NCI-H1417 treated with DMSO at 0.1 percent for 48 hours (cell line): Measurements from ENCODE around the gene HINFP.
"Not testable (repeated sequence)": the region's sequence is repeated elsewhere in the genome, so short reads cannot be mapped to it uniquely, and the experiment has no call there.

ENCODE experiments used
- DNase-seq: peaks from one replicate; lab custom pipeline; 2025; lab: John Stamatoyannopoulos, UW

HINFP gene

DNA sequence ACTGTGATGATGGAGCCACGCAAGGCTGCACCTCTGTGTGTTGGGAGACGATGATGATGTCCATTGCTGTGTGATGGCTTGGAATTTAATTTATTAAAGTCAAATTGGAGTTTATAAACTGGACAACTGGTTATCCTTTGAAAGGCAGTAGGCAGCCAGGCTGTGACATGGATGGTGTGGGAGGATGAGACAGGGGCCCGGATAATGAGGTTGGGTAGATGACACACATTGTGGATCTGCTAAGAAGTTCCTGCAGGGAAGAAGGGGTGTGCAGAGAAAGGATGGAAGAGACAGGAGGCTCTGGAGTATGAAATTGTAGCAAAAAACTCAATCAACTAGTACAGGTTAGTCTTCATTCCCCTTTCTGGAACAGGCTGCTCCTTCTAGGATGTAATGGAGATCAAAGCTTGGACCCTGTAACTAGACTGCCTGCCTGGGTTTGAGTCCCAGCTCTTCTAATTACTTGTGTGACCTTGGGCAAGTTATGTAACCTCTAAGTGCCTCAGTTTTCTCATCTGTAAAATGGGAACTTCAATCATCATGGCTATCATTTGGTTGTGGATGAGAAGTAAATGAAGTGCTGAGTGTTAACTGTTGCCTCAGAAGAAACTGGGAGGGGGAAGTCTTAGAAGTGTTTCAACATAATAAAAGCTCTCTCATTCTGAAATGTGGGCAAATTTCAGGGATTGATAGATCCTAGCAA is 4.2 kb upstream of the HINFP start:
- no peak for DNase-seq

DNA sequence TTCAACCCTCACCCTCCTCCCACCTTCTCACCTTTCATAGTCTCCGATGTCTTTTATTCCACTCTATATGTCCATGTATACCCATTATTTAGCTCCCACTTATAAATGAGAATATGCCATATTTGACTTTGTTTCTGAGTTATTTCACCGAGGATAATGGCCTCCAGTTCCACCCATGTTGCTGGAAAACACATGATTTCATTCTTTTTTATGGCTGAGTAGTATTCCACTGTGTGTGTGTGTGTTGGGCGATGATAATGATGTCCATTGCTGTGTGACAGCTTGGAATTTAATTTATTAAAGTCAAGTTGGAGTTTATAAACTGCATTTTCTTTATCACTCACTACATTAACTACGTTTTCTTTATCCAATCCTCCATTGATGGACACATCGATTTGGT is 3.2 kb upstream of the HINFP start:
- DNase-seq, result no peak

DNA sequence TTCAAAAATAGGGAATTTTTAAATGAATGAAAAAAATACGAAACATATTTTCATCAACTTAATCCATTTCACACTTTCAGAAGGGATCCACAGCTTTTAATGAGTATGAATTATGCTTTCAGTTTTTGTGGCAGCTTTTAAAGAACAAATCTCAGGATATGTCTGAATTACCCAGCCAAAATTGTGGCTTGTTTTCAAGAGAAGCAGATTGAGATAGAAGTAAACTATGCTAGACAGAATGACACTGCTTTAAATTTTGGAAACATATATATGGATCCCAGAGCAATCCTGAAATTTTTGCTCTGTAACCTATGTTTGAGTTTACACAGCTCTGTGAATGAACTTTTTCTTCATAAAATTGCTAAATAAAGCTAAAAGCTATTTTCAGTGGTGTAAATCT is 2.4 kb upstream of the HINFP start:
- no peak for DNase-seq

DNA sequence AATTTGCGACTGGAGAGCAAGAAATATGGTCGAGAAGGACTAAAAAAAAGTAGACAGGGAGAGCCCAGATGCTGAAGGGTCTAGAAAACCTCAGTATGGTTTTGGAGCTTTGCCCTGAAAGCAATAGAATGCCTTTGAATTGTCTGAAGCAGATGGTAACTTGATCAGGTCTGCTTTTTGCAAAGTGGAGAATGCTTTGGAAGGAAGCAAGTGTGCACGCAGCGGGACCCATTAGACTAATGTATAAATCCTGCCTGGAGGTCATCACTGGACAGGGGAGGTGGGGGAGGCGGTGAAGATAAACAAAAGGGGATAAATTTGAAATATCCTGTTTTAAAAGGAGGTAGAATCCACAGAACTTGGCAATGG is 757 bp upstream of the HINFP start:
- no peak for DNase-seq

DNA sequence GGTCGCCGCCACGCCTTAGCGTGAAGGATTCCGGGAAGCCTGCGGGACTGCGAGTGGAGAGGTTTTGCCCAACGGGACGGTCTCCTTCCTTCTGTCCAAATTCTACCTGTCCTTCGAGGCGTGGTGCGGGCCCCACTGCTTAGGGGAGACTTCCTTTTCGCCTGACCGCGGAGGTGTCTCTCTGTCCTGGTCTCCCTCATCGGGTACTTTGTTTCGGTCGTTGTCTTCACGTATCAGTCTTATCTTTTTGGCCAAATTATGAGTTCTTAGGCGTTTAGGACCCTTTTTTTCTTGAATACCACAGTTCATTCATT is 388 bp downstream of the HINFP start:
- no peak for DNase-seq

DNA sequence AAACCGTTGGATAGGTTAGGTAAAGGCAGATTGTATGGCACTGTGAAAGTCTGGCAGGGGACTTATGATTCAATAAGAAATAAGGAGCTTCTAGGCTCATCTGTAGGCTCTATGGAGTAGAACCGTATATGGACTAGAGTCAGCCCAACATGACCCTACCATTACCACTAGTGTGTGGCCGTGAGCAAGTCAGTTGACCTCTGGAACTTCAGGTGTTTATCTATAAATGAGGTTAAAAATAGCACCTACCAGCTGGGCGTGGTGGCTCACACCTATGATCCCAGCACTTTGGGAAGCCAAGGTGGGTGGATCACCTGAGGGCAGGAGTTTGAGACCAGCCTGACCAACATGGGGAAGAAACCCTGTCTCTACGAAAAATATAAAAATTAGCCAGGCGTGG is 4.4 kb downstream of the HINFP start:
- no peak for DNase-seq

DNA sequence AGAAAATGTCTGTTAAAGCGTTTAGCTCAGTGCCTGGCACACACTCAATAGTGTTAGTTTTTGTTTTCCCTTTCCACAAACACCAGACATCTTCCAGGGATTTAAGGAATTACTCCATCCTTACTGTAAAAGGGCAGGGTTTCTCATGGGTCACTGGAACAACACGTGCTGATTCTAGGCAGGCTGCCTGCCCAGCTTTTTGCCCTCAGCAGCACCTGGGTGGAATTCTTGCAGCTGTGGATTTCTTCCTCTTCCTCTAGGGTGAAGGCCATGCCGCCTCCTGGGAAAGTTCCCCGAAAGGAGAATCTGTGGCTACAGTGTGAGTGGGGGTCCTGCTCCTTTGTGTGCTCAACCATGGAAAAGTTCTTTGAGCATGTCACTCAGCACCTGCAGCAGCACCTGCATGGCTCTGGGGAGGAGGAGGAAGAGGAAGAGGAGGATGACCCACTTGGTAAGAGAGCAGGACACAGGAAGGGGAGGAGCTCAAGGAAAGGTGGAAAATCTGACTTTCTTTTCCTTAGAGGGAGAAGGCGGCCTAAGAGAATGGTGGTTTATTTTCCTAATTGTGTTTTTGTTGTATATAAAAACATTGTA is 5.4 kb downstream of the HINFP start:
- no peak for DNase-seq

DNA sequence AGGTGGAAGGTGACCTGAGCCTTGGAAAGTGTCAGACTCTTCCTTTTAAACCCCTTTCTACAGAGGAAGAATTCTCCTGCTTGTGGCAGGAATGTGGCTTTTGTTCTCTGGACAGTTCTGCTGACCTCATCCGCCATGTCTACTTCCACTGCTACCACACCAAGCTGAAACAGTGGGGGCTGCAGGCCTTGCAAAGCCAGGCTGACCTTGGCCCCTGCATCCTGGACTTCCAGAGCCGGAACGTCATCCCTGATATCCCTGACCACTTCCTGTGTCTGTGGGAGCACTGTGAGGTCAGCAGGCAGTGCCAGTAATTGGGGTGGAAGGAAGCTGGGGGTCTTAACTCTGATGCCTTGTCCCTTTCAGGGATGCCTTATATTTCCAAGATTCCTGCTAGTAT is 9.3 kb downstream of the HINFP start:
- no peak for DNase-seq

DNA sequence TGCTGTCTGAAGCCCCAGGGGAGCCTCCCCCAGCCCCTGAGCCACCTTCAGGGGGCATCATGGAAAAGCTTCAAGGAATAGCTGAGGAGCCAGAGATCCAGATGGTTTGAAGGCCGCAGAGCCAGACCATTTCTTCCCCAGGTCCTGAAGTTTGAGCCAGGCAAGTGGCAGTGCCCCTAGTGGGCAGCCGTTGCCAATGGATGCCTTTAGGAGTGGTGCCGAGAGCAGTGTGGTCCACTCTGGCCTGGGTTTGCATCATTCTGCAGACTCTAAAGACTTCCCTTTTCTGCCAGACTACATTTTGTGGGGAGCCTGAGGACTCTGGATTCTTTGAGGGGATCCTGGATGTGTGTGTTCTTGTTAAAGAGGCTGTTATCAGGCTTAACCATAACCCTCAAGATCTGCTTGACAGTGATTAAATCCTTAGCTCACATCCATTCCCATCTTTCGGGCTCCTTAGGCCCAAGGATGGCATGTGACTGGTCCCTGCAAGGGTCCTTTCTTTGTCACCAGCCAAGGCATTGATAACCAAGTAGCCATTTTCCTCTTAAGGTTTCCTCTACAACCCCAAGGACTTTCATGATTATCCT is 13.1 kb downstream of the HINFP start:
- no peak for DNase-seq

DNA sequence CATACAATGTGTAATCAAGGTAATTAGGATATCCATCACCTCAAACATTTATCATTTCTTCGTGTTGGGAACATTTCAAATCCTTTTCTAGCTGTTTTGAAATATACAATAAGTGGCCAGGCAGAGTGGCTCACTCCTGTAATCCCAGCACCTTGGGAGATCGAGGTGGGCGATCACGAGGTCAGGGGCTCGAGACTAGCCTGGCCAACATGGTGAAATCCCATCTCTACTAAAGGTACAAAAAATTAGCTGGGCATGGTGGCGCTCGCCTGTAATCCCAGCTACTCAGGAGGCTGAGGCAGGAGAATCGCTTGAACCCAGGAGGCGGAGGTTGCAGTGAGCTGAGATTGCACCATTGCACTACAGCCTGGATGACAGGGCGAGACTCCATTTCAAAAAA is 17.9 kb downstream of the HINFP start:
- DNase-seq, result not testable (repeated sequence)

DNA sequence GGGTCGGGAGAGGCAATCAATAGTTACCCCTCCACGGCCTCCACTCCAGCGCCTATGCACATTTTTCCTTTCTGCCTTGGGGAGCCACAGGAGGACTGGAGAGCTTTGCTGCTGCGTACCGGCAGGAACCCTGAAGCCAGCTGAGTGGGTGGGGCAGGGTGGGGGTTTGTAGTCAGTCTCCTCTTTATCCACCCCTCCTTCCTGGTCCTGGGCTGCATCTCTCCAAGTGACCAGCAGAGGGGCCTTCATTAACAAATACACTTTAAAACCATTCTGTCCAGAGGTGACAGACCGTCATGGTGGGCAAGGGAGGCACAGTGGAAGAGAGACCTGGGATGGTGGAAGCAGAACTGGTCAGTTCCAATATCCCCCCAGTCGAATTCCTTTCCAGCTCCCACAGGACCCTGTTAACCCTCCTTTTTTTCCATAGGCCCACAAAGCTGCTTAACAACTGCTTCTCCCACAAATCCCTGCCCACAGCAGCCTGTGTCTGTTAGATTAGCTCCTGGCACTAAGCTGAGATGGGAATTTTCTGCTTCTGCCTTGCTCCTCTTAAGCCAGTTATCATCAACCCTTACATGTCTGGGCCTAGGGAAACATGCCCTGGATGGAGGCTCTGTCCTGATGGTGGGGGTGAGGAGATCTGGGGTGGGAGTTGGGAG is 23.6 kb downstream of the HINFP start:
- DNase-seq, result peak; percentile 11

DNA sequence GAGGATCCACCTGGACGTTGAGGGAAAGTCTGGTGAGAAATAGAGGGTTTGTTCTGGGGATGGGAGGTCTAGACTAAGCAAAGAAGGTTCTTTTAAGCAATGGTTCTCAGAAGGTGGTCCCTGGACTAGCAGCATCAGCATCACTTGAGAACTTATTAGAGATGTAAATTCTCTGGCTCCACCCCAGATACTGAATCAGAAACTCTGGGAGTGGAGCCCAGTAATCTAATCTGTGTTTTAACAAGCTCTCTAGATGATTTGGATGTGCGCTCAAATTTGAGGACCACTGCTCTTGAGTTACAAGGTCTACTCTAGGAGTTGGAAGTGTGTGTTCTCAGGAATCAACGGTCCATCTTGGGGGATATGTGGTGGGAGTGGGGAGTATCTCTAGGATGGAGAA is 24.2 kb downstream of the HINFP start:
- no peak for DNase-seq

DNA sequence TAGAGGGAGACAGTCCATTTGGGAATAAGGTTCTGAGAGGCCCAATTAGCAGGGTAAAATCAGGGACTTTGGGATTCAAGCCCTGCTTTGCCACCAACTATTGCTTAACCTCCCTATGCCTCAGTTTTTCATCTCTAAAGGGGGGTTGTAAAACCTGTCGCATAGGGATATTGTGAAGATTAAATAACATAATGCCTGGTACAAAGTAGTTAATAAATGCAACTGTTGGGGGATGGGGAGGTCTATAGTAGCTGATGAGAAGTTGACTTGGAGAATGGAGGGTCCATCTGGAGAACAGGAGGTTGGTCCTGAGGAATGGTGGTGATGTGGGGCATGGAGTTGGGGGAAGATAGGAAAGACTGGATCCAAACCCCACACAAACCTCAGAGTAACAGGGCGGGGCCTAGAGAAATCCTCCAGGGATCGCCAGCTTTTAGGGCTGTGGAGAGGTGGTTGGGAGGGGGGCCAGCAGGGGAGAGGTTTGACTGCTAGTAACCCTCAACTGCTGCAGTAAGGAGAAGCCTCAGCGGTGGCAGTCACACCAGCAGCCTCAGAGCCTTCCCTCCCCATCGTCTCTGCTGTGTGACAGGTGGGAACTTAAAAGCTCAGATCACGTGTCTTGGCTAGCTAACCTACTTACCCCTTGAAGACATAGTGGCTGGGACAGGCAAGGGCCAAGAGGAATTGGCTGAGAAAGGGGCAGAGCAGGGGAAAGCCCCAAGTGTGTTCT is 26.4 kb downstream of the HINFP start:
- no peak for DNase-seq

DNA sequence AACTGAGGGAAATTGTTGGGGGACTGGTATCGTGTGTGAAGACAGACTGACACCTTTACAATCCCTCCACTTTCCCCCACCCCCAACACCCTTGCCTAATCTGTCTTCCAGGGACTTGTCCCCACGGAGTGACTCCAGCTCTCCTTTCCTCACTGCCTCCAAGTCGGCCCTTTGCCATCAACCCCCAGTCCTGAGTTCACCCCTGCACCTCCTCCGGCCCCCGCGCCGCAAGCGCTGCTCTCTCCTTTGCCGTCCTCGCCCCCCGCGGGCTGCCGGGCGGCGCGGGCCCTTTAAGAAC is 27.3 kb downstream of the HINFP start:
- no peak for DNase-seq

DNA sequence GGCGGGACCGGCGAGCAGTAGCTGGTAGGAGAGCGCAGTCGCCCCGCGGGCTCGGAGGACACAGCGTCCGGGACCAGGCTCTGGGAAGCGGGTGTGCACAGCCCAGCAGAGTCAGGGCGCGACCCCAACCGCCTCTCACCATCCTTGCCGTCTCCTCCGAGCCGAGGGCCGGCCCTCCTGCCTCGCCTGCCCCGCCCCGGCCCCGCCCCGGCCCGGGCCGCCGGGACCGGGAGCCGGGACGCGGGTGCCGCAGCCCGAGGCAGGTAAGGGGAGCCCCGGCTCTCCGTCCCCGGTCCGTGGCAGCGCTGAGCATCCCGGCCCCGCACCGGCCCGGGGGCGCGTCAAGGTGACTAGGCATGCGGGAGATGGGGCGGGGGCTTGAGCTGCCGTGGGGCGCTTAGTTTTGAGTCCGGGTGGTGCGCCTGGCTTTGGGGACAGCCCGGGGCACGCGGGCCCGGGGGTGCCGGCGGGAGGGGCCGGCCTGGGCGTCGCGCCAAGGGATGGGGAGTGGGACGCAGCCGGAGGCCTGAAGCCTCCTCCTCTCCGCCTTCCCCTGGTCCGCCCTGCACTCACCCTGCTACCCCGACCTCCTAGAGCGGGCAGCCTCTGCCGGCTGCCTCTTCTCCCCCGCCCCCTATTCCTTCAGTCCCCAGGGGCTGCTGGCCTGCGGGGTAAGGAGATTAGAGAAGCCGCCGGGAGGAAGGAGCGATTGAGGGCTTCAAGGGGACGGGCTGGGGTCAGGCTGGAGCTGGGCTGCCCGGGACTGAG is 27.8 kb downstream of the HINFP start, which contains the start of gene ABCG4:
Gene ABCG4, plus strand, starts transcription at position 35 of the 768 bp plus-strand sequence. CDS start 914 bp downstream, outside the sequence.
- DNase-seq, result no peak

DNA sequence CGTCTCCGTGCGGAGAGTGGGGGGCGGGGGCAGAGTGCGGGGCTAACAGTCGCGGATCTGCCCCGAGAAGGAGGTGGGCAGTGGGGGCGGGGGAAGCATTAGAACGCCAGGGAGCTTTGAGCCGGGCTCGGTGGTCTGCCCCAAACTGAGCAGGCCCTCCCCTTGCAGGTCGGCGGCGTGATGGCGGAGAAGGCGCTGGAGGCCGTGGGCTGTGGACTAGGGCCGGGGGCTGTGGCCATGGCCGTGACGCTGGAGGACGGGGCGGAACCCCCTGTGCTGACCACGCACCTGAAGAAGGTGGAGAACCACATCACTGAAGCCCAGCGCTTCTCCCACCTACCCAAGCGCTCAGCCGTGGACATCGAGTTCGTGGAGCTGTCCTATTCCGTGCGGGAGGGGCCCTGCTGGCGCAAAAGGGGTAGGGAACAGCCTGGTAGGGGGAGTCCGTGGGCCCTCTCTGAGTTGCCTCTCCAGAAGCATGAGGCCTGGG is 28.5 kb downstream of the HINFP start:
- DNase-seq, result no peak

DNA sequence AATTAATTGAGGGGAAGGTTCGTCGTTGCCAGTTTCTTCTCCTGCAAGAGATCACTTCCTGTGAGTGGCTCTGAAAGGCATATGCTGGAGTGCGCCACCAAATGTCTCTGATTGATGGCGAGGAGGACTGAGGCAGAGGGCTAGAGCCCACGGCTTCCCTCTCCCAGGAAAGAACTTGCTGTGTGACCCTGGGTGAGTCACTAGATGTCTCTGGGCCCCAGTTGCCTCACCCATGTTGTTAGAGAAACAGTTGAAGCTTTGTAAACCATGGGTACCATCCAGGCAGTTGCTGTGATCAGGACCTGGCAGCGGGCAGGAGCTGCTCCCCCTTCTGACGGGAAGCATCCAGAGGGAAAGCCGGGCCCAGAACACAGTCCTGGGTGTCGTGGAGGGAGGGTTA is 30.7 kb downstream of the HINFP start:
- DNase-seq, result no peak

DNA sequence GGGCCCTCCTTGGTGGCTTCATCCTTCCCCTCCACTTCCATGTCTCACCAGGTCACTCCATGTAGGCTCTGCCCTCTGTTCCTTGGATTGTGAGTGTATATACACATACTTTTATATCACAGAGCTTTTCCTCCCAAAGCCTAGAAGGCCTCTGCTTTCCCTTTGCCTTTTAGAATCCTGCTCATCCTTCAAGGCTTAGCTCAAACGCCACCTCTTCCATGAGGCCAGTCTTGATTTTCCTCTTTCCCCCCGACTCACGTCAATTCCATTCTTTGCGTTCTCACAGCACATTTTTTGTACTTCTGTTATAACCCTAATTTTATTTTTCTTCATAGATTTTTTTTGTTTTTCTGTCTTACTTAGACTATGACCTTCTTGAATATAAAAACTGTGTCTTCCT is 31.2 kb downstream of the HINFP start:
- no peak for DNase-seq

DNA sequence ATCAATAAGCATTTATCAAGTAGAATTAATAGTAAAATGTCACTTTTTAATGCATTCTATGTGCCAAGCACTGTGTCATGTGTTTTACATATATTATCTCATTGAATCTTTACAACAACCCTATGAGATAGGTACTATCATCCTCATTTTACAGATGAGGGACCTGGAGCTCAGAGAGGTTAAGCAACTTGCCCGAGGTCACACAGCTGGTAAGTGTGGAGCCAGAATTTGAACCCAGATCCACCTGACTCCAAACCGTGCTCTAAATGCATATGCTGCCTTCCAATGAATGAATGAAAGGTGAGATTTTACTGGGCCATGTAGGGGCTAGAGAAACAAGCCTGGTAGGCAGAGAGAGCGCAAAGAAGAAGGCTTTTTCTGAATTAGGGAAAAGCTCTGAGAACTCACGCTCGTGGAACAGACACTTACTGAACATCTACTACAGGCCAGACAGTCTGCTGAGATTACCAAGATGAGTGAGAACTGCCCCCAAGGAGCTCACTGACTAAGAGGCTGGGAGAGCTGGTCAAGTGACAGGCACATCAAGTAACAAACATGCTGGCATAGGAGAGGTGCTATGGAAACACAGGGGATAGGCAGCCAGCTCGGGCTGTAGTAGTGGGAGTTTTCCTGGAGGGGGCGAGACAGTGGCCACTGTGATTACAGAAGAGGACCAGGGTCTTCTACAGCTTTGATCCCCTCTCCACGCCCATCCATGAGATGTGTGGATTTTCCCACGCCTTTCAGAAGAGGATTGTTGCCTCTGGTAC is 31.9 kb downstream of the HINFP start:
- DNase-seq, result no peak

DNA sequence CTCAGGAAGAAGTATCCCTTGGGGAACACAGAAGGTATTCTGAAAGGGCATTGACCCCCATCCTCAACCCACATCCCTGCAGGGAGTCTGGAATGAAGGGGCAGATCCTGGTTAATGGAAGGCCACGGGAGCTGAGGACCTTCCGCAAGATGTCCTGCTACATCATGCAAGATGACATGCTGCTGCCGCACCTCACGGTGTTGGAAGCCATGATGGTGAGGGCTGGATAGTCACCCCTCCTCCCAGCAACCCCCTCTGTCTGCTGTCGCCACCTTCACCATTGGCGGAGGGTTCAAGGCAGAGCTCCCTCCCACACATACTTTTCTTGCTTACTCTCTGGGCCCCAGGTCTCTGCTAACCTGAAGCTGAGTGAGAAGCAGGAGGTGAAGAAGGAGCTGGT is 32.8 kb downstream of the HINFP start:
- DNase-seq, result no peak
